Chondrocyte (in vitro differentiated cells): ENCODE results near the gene STK31. TPM values are rescaled to one million over a fixed set of nuclear protein-coding genes. Genes with fewer than 3 reads are reported as not detected.

ENCODE experiments used
- DNase-seq: peaks from one replicate; pipeline ENCODE4 v3.0.0; 2021; ENCODE audit warnings: mixed read lengths, low spot score
- H3K27ac Mint-ChIP-seq: one replicate; pipeline ENCODE4 v1.8.0; 2021; ENCODE audit warnings: mild to moderate bottlenecking, moderate library complexity, mixed read lengths; ENCODE audit not compliant: unreplicated experiment
- H3K27me3 Mint-ChIP-seq: 2 replicates; pipeline ENCODE4 v1.8.0; 2021; ENCODE audit warnings: low read depth, mixed read lengths
- H3K36me3 Mint-ChIP-seq: 2 replicates; pipeline ENCODE4 v1.8.0; 2021; ENCODE audit warnings: low read depth, mixed read lengths
- H3K4me1 Mint-ChIP-seq: 2 replicates; pipeline ENCODE4 v1.8.0; 2021; ENCODE audit warnings: low read depth, mild to moderate bottlenecking, mixed read lengths
- H3K4me3 Mint-ChIP-seq: one replicate; pipeline ENCODE4 v1.8.0; 2021; ENCODE audit warnings: mild to moderate bottlenecking, moderate library complexity, mixed read lengths; ENCODE audit not compliant: unreplicated experiment
- H3K9me3 Mint-ChIP-seq: 2 replicates; pipeline ENCODE4 v1.8.0; 2021; ENCODE audit warnings: low read depth, mixed read lengths
- CTCF ChIP-seq: fragments of 200-600 bp; sonication (generic); IDR thresholded peaks from 2 replicates; pipeline ENCODE4 v1.5.0; 2021; ENCODE audit warnings: antibody characterized with exemption, mild to moderate bottlenecking, moderate library complexity
- total RNA-seq: library from RNA; stranded (reverse); gene quantifications from 3 replicates; pipeline ENCODE4 v1.2.1, GENCODE V29; 2021

Gene STK31
- total RNA-seq, 1 donor from 2014 or later = 0.07 TPM

GRCh38 chr7:23685731-23686130 is 24.3 kb upstream of the STK31 start:
- Mint-ChIP-seq H3K4me3 (no peak overlapping the region), H3K9me3 (no peaks in the 10 kb centered on the region), H3K27me3 (no peaks in the 10 kb centered on the region), H3K4me1 (peaks cover 6% of the 10 kb centered on the region), H3K36me3 (no peaks in the 10 kb centered on the region), H3K27ac (no peak overlapping the region)
- no peak for TF ChIP-seq CTCF
- DNase-seq = no peak

- Mint-ChIP-seq H3K4me1 (peaks cover 6% of the 10 kb centered on the region), H3K4me3 (no peak overlapping the region), H3K27me3 (no peaks in the 10 kb centered on the region), H3K9me3 (no peaks in the 10 kb centered on the region), H3K36me3 (peaks cover 5% of the 10 kb centered on the region), H3K27ac (peak overlapping the region; percentile 14)
- DNase-seq = no peak
- no peak for TF ChIP-seq CTCF
Observed at GRCh38 chr7:23687011-23687410, 23.0 kb upstream of the STK31 start.

GRCh38 chr7:23689165-23689564 is 20.9 kb upstream of the STK31 start:
- H3K27ac Mint-ChIP-seq = no peak overlapping the region

DNA sequence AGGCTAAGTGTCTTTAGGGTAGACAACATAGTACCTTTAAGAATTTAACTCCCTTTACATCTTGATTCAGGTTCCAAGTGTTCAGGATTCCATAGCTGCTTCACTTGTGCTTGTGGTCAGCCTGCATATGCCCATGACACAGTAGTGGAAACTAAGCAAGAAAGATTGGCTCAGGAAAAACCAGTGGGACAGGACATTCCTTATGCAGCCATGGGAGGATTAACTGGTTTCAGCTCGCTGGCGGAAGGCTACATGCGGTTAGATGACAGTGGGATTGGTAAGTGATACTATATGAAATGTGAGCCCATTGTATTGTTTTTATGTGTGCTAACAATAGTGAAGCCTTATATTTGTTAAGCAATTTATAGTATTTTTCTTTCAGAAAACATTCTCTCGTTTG is 18.7 kb upstream of the STK31 start:
- Mint-ChIP-seq H3K27ac (no peak overlapping the region), H3K4me1 (peaks cover 6% of the 10 kb centered on the region), H3K4me3 (no peak overlapping the region), H3K9me3 (no peaks in the 10 kb centered on the region), H3K36me3 (peaks cover 12% of the 10 kb centered on the region), H3K27me3 (no peaks in the 10 kb centered on the region)
- no peak for TF ChIP-seq CTCF
- no peak for DNase-seq

More at GRCh38 chr7:23689165-23689564, 20.9 kb upstream of the STK31 start:
- Mint-ChIP-seq H3K4me1 (peaks cover 6% of the 10 kb centered on the region), H3K27me3 (no peaks in the 10 kb centered on the region), H3K36me3 (peaks cover 10% of the 10 kb centered on the region), H3K4me3 (no peak overlapping the region), H3K9me3 (no peaks in the 10 kb centered on the region)
- no peak for DNase-seq
- TF ChIP-seq CTCF = no peak

- no peak for DNase-seq
- H3K9me3 Mint-ChIP-seq = no peaks in the 10 kb centered on the region
- H3K27ac Mint-ChIP-seq = no peak overlapping the region
- peaks cover 12% of the 10 kb centered on the region for H3K36me3 Mint-ChIP-seq
- no peaks in the 10 kb centered on the region for H3K4me1 Mint-ChIP-seq
- no peak for TF ChIP-seq CTCF
- H3K27me3 Mint-ChIP-seq = no peaks in the 10 kb centered on the region
- no peak overlapping the region for H3K4me3 Mint-ChIP-seq
Observed at GRCh38 chr7:23693224-23693623, 16.8 kb upstream of the STK31 start.
